GM12878 (cell line): ENCODE measurements around the gene GRAMD1A. TPM values are rescaled to one million over a fixed set of nuclear protein-coding genes. Genes with fewer than 3 reads are reported as not detected.
"Not testable (repeated sequence)": the region's sequence is repeated elsewhere in the genome, so short reads cannot be mapped to it uniquely, and the experiment has no call there.

Experiments used
- ATAC-seq: fragments of 200-7000 bp; cut with Tn5 transposase; 3 replicates; pipeline ENCODE4 v1.9.1; 2020; ENCODE audit warnings: mild to moderate bottlenecking, moderate library complexity
- BruUV-seq: library from RNA; stranded (reverse); fragments of 400-500 nt; replicated peaks from 2 replicates; lab custom pipeline; 2021; lab: Mats Ljungman, UMichigan
- CTCF ChIA-PET: fragments of 300-600 bp; sonication (Branson Sonifier 250); formaldehyde crosslinking; extraction: SDS; loops from one replicate; lab custom pipeline; 2021; ENCODE audit warnings: inconsistent platforms; lab: Yijun Ruan, JAX
- POLR2A ChIA-PET: fragments of 350-600 bp; formaldehyde crosslinking; extraction: SDS; loops from one replicate; lab custom pipeline; 2021; ENCODE audit warnings: inconsistent platforms; lab: Charles Lee
- RAD21 ChIA-PET: fragments of 300-600 bp; sonication (Branson Sonifier 250); formaldehyde crosslinking; loops from one replicate; lab custom pipeline; 2023; ENCODE audit warnings: antibody characterized with exemption; ENCODE audit not compliant: unreplicated experiment; lab: Charles Lee
- SMC1A ChIA-PET: fragments of 300-600 bp; sonication (Branson Sonifier 250); formaldehyde crosslinking; loops from one replicate; lab custom pipeline; 2023; ENCODE audit not compliant: unreplicated experiment, uncharacterized antibody; lab: Charles Lee
- DNase-seq: peaks from one replicate; pipeline ENCODE4 v3.0.0-alpha.2; 2011; ENCODE audit warnings: low read depth, low spot score
- FAIRE-seq: peaks from 3 replicates; lab custom pipeline; 2011; peaks lifted over from hg19 to GRCh38; lab: Jason Lieb, UNC
- H2AFZ ChIP-seq: 2 replicates; pipeline ENCODE4 v1.6.0; 2011; ENCODE audit warnings: low read depth, low read length, control low read depth; ENCODE audit not compliant: control insufficient read depth
- H3K27ac ChIP-seq: 2 replicates; pipeline ENCODE4 v1.5.1; 2011; ENCODE audit warnings: control low read depth; ENCODE audit not compliant: control insufficient read depth, insufficient read depth
- H3K27me3 ChIP-seq, 2 experiments: replicated peaks in 1 of 2; 2 replicates each; pipeline versions ENCODE4 v1.6.0 to v1.6.1; 2011; ENCODE audit warnings: low read length in 1 of 2; ENCODE audit not compliant: control insufficient read depth in 2 of 2, insufficient read depth in 2 of 2
- H3K36me3 ChIP-seq, 2 experiments: 2 replicates each; pipeline ENCODE4 v1.5.1; 2011; ENCODE audit warnings: low read length in 1 of 2; ENCODE audit not compliant: control insufficient read depth in 2 of 2, insufficient read depth in 2 of 2
- H3K4me1 ChIP-seq: 2 replicates; pipeline ENCODE4 v1.6.1; 2011; ENCODE audit warnings: mild to moderate bottlenecking, low read length, moderate library complexity, mixed read lengths; ENCODE audit not compliant: control insufficient read depth, insufficient read depth
- H3K4me2 ChIP-seq: 2 replicates; pipeline ENCODE4 v1.6.0; 2011; ENCODE audit warnings: control low read depth; ENCODE audit not compliant: control insufficient read depth, insufficient read depth
- H3K4me3 ChIP-seq: fragments of 200-600 bp; sonication (generic); 2 replicates; pipeline ENCODE4 v1.5.1; 2016
- H3K79me2 ChIP-seq: 2 replicates; pipeline ENCODE4 v1.6.0; 2011; ENCODE audit warnings: low read length; ENCODE audit not compliant: control insufficient read depth, insufficient read depth
- H3K9ac ChIP-seq: 2 replicates; pipeline ENCODE4 v1.8.0; 2011; ENCODE audit warnings: low read length, control low read depth, mixed read lengths; ENCODE audit not compliant: control insufficient read depth, insufficient read depth
- H3K9me3 ChIP-seq: replicated peaks from 3 replicates; pipeline ENCODE4 v1.5.1; 2011; ENCODE audit warnings: mild to moderate bottlenecking, low read length; ENCODE audit not compliant: control insufficient read depth, insufficient read depth
- H4K20me1 ChIP-seq: 2 replicates; pipeline ENCODE4 v1.6.0; 2011; ENCODE audit not compliant: control insufficient read depth, insufficient read depth
- ASH2L ChIP-seq: fragments of 300-600, 200-600 bp; sonication (generic); IDR thresholded peaks from 2 replicates; pipeline ENCODE4 v1.6.1; 2017; ENCODE audit warnings: low read depth, mild to moderate bottlenecking, borderline replicate concordance
- EGR1 ChIP-seq, 2 experiments: IDR thresholded peaks; 1 replicate in 1 of 2; 2 replicates in 1 of 2; pipeline ENCODE4 v1.6.1; 2011 to 2012; ENCODE audit warnings: low read depth in 2 of 2, low read length in 2 of 2, borderline replicate concordance in 1 of 2, mild to moderate bottlenecking in 1 of 2, moderate library complexity in 1 of 2
- ETV6 ChIP-seq, 2 experiments: fragments of 450-650 bp in 1 of 2; IDR thresholded peaks in 1 of 2; conservative IDR thresholded peaks in 1 of 2; 2 replicates each; pipeline ENCODE4 v1.6.1; 2014; ENCODE audit warnings: antibody characterized with exemption in 1 of 2, borderline replicate concordance in 1 of 2, low read depth in 1 of 2, mild to moderate bottlenecking in 1 of 2, moderate library complexity in 1 of 2
- EZH2 ChIP-seq: IDR thresholded peaks from 2 replicates; pipeline ENCODE4 v1.6.1; 2012; ENCODE audit warnings: low read depth, mild to moderate bottlenecking, control low read depth, inconsistent platforms, low read length, borderline replicate concordance; ENCODE audit not compliant: control insufficient read depth
- FOXM1 ChIP-seq: IDR thresholded peaks from 2 replicates; pipeline ENCODE4 v1.6.1; 2012; ENCODE audit warnings: low read depth, mild to moderate bottlenecking, inconsistent platforms, low read length, moderate library complexity
- IRF5 ChIP-seq: fragments of 450-650 bp; IDR thresholded peaks from 2 replicates; pipeline ENCODE4 v1.6.1; 2017; ENCODE audit warnings: borderline replicate concordance
- KLF5 ChIP-seq: fragments of 450-650 bp; IDR thresholded peaks from 2 replicates; pipeline ENCODE4 v1.6.1; 2014; ENCODE audit warnings: mild to moderate bottlenecking; ENCODE audit not compliant: partially characterized antibody
- SMAD1 ChIP-seq: fragments of 450-650 bp; IDR thresholded peaks from 2 replicates; pipeline ENCODE4 v1.6.1; 2018; ENCODE audit warnings: mild to moderate bottlenecking, low read depth; ENCODE audit not compliant: partially characterized antibody
- SREBF2 ChIP-seq: IDR thresholded peaks from 2 replicates; pipeline ENCODE4 v1.6.1; 2012; ENCODE audit warnings: mild to moderate bottlenecking, low read length
- STAT1 ChIP-seq: fragments of 450-650 bp; conservative IDR thresholded peaks from 2 replicates; pipeline ENCODE4 v1.6.1; 2014; ENCODE audit warnings: antibody characterized with exemption, mild to moderate bottlenecking
- YBX1 ChIP-seq: fragments of 450-650 bp; IDR thresholded peaks from 2 replicates; pipeline ENCODE4 v1.6.1; 2016; ENCODE audit warnings: antibody characterized with exemption
- YY1 ChIP-seq: IDR thresholded peaks from 2 replicates; pipeline ENCODE4 v1.6.1; 2011; ENCODE audit warnings: low read depth, mild to moderate bottlenecking, low read length
- ZZZ3 ChIP-seq: IDR thresholded peaks from 2 replicates; pipeline ENCODE4 v1.6.1; 2011; ENCODE audit warnings: low read depth; ENCODE audit not compliant: control insufficient read depth, insufficient read length
- WGBS: methylation state at CpG from one replicate; pipeline ENCODE4 v1.1.6; 2016; ENCODE audit warnings: low lambda C conversion rate; ENCODE audit not compliant: insufficient replicate concordance, insufficient coverage; ENCODE audit errors: missing lambda C conversion rate; 5-methylcytosine and 5-hydroxymethylcytosine counted together
- in situ Hi-C: fragments of 300-500 bp; cut with MboI; formaldehyde crosslinking; loops from 9 replicates; pipeline ENCODE4 v1.14.3; 2018; ENCODE audit warnings: mixed read lengths
- intact Hi-C: fragments of 100-400 bp; cut with micrococcal nuclease; formaldehyde crosslinking; loops from one replicate; pipeline ENCODE4 v1.14.2; 2022; ENCODE audit not compliant: unreplicated experiment
- polyA plus RNA-seq, 11 experiments: library from polyadenylated mRNA; depleted of rRNA in 4 of 11; unstranded in 6 of 11; stranded (reverse) in 5 of 11; fragments of >200 nt; fragmentation: Nextera tagmentation in 4 of 11; fragmentation: Illumina TruSeq in 1 of 11; extraction: Ambion mirVana in 4 of 11; extraction: Trizol in 1 of 11; gene quantifications; 1 replicate in 1 of 11; 2 replicates in 10 of 11; pipeline versions ENCODE4 v1.2.1 to v1.2.3, GENCODE V29; 2011 to 2016; ENCODE audit warnings: inconsistent platforms in 2 of 11, missing spikeins in 2 of 11, low read depth in 1 of 11
- total RNA-seq, 4 experiments: library from RNA; depleted of rRNA in 3 of 4; stranded (reverse); fragments of >200 nt in 3 of 4; fragmentation: Illumina TruSeq in 1 of 4; extraction: Trizol in 1 of 4; gene quantifications; 2 replicates each; pipeline versions ENCODE4 v1.2.1 to v1.2.3, GENCODE V29; 2013 to 2021
- TF ChIP-seq, protein P1 (sequence below): fragments of 450-650 bp; IDR thresholded peaks from 2 replicates; pipeline ENCODE4 v1.6.1; 2017; ENCODE audit warnings: mild to moderate bottlenecking, moderate library complexity

Gene GRAMD1A
- total and polyA plus RNA-seq, 10 of the 15 experiments (the other 5 are each of a cell fraction or from before 2014, with no cell fraction given): 0.79 to 73.6 (median 35.3) TPM

DNA sequence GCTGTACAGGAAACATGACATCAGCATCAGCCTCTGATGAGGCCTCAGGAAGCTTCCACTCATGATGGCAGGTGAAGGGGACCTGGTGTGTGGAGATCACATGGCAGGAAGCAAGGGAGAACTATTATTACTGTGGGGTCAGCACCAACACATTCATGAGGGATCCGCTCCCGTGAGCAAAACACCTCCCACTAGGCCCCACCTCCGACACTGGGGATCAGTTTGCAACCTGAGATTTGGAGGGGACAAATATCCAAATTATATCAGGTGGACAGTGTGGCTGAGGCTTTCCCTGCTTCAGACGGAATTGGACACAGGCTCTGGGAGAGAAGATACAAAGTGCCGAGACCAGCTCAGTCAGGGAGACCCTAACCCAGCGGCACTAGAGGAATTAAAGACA lies 30.4 kb upstream of the GRAMD1A start (continued):
- no peak for TF ChIP-seq YY1
- TF ChIP-seq IRF5: no peak
- TF ChIP-seq, protein P1, sequence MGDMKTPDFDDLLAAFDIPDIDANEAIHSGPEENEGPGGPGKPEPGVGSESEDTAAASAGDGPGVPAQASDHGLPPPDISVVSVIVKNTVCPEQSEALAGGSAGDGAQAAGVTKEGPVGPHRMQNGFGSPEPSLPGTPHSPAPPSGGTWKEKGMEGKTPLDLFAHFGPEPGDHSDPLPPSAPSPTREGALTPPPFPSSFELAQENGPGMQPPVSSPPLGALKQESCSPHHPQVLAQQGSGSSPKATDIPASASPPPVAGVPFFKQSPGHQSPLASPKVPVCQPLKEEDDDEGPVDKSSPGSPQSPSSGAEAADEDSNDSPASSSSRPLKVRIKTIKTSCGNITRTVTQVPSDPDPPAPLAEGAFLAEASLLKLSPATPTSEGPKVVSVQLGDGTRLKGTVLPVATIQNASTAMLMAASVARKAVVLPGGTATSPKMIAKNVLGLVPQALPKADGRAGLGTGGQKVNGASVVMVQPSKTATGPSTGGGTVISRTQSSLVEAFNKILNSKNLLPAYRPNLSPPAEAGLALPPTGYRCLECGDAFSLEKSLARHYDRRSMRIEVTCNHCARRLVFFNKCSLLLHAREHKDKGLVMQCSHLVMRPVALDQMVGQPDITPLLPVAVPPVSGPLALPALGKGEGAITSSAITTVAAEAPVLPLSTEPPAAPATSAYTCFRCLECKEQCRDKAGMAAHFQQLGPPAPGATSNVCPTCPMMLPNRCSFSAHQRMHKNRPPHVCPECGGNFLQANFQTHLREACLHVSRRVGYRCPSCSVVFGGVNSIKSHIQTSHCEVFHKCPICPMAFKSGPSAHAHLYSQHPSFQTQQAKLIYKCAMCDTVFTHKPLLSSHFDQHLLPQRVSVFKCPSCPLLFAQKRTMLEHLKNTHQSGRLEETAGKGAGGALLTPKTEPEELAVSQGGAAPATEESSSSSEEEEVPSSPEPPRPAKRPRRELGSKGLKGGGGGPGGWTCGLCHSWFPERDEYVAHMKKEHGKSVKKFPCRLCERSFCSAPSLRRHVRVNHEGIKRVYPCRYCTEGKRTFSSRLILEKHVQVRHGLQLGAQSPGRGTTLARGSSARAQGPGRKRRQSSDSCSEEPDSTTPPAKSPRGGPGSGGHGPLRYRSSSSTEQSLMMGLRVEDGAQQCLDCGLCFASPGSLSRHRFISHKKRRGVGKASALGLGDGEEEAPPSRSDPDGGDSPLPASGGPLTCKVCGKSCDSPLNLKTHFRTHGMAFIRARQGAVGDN: no peak
- TF ChIP-seq SREBF2: no peak
- TF ChIP-seq STAT1: no peak
- no peak for TF ChIP-seq KLF5
- TF ChIP-seq ZZZ3: no peak
- no peak for TF ChIP-seq EZH2
- no peak for TF ChIP-seq SMAD1
- TF ChIP-seq YBX1: no peak
- no peak for TF ChIP-seq ETV6 (conservative IDR thresholded peaks at IDR 0.05 in 1 of 2, IDR thresholded peaks at IDR 0.05 in 1 of 2; ENCODE audit: borderline replicate concordance in 1 of 2, low read depth in 1 of 2)
- TF ChIP-seq EGR1 (IDR thresholded peaks at IDR 0.05; ENCODE audit: borderline replicate concordance in 1 of 2, low read depth in 2 of 2, low read length in 2 of 2): no peak
- no peak for TF ChIP-seq ASH2L
- TF ChIP-seq FOXM1: no peak

- H3K4me2 ChIP-seq, FAIRE-seq, DNase-seq, H3K79me2 ChIP-seq, SMC1A ChIA-PET, H3K27me3 ChIP-seq, H3K4me3 ChIP-seq, H2AFZ ChIP-seq, POLR2A ChIA-PET, H4K20me1 ChIP-seq, H3K27ac ChIP-seq, RAD21 ChIA-PET, ATAC-seq, H3K9ac ChIP-seq, H3K4me1 ChIP-seq, BruUV-seq, H3K9me3 ChIP-seq, H3K36me3 ChIP-seq: not testable (repeated sequence)
- WGBS: 52% methylated on average over 12 of the region's 12 CpGs
- intact Hi-C loops: loop anchor here (10.0 kb wide), 1 partner anchor 165 kb away; the partner anchor contains the start of genes FXYD1 and LGI4
- in situ Hi-C loops: loop anchor here (25.0 kb wide), 1 partner anchor 1392 kb away; no protein-coding TSS in a partner anchor
- CTCF ChIA-PET: interaction anchor here (4.1 kb wide), 1 partner anchor 20 kb away, joined by 26 read pairs; no protein-coding TSS in a partner anchor
These were observed 29.8 kb upstream of the GRAMD1A start for GRCh38 chr19:34970185-34970780.
